CMK (cell line): ENCODE data around the gene CDH23.

Source experiments
- DNase-seq: peaks from one replicate; pipeline ENCODE4 v3.0.0-alpha.2; 2010; ENCODE audit warnings: low read depth

Gene CDH23

GRCh38 chr10:71392791-71393781 lies 3.6 kb upstream of the CDH23 start:
- no peak for DNase-seq

- no peak for DNase-seq
Measured at GRCh38 chr10:71393841-71394475, 2.8 kb upstream of the CDH23 start.

DNA sequence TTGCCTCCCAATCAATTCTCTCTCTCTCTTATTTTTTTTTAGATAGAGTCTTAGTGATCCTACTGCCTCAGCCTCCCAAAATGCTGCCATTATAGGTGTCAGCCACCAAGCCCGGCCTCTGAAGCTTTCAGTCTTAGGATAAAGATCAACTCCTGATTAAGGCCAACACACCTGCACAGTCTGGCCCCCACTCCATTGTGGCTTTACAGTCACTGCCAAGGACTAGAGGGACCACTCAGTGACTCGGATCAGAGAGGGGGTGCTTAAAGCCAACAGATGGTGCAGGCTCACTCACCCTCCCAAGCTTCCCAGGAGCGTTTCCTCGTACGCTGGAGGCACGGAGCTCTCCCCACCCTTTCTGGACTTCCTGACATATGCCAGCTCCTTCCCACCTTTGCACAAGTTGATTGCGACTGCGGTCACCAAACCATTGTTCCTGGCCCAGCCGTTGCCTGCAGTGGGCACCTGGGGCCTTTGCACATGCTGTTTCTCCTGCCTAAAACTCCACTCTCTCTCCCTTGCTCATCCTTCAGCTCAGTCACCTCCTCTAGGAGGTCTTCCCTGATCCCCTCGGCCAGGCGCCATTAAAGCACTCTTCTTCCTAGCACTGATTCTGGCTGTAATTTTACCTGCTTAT lies 1.7 kb upstream of the CDH23 start:
- DNase-seq: no peak

- no peak for DNase-seq
Measured at GRCh38 chr10:71395621-71396020, 1.1 kb upstream of the CDH23 start.

- DNase-seq: no peak
Measured at GRCh38 chr10:71396084-71396710, 523 bp upstream of the CDH23 start.

DNA sequence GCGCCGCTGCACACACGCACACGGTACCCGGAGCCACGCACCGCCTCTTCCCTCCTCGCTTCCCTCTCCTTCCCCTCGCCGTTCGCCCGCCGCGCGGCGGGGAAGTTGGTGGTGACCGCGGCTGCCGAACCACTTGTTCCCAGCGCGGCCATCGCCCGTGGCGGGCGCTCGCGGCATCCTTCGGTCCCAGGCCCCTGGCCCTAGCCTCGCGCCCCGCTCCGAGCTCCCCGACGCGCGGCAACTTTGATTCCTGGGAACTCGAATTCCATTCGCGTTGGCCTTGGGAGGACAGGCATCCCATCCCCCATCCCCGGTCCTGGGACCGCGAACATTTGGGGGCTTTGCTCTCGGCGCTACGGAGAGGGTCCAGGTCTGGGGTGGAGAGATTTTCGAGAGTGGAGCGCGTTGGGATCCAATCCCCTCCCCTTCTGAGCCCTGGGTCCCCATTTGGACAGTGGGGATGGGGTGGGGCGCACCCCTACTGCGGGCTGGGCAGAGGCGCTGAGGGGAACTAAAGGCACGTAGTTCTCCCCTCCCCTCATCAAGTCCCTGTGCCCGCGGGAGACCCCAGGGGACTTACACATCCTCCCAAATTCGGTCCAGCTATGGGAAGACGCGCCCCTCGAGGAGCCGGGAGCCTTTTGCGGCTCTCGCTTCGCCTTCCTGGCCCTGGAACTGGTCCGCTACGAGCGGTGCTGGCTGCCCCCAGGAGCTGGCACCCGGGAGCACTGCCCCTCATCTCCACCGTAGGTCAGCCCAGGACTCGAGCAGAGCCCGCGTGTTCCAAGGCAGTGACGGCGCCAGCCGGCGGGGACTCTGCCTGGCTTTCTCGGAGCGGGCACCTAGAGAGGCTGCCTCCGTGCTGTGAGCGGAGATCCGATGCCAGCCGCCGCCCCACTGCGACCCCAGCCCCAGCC lies 834 bp downstream of the CDH23 start:
- DNase-seq: no peak

- DNase-seq: no peak
Measured at GRCh38 chr10:71398976-71399375, 2.3 kb downstream of the CDH23 start.

DNA sequence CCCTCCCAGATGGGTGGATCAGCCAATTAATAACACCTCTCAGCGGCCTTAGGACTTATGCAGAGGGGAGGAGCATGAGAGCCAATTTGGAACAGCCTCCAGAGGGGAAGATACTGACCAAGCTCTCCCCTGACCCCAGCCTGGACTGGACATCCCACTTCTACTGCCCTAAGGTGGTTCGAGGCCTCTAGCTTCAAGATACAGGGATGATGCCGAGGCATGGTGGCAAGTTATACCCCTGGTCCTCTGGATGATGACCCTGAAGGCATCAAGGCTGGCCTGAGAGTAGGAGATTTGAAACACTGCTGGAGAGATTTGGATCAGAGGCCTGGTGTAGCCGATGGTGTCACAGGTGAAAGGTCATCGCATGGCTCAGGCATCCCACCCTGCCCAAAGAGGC lies 3.2 kb downstream of the CDH23 start:
- no peak for DNase-seq

GRCh38 chr10:71401056-71401455 lies 4.3 kb downstream of the CDH23 start:
- no peak for DNase-seq

DNA sequence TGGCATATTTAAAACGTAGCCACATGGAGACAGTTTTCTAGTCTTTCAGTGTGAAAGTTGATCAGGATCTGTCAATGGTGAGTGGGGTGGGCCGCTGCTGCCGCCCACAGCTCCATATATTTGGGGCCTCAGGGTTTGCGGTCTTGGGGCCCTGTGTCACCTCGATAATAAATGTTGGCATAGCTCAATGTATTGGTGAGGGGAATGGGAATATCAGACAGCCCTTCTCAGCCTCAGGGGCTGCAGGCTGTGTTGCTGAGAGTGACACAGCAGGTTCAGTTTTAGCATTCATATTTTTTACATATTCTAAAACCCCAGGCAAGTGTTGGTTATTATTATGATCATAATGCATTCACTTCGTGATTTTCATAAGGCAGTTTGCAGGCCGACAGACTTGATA lies 5.3 kb downstream of the CDH23 start:
- DNase-seq: no peak

GRCh38 chr10:71404503-71405295 lies 8.0 kb downstream of the CDH23 start:
- no peak for DNase-seq

DNA sequence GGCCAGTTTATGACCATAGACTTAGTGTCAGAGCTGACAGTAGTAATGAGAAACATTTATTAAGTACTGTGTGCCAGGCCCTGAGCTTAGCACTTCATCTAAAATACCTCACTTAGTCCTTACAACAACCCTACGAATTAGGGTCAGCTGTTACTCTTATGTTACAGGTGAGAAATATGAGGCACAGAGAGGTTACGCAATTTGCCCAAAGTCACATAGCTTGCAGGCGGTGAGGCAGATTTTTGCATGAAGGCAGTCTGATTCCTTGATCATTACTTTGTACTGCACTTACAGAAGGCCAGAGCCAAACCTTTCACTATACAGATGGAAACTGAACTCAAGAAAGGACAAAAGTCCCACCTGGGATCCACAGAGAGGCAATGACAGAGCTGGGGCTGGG lies 10.2 kb downstream of the CDH23 start:
- no peak for DNase-seq

GRCh38 chr10:71408436-71409225 lies 11.9 kb downstream of the CDH23 start:
- DNase-seq: no peak

DNA sequence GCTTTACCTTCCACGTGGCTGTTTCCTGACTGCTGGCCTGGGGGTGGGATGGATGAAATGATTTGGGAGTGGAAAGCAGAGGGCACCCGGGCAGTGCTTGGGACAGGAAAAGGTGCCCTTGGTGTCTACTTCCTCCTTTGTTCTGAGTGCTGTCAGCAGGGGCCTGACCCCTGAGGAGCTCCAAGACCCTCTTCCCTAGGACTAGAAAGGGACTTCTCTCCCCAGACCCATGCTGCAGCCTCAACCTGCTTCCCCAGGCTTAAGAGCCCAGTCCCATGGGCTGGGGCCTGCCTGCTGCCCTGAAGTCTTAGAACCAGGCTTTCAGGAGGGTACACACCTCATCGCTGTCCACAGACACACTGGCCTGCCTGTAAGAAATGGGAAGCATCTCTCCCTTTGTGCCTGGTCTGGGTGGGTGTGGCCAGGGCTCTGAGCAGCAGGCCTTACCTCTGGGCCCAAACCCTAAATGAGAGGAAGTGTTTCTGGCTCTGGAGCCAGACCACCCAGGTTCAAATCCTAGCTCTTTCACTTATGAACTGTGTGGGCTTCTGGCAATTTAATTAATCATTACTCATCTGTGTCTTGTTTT lies 12.9 kb downstream of the CDH23 start:
- DNase-seq: no peak

DNA sequence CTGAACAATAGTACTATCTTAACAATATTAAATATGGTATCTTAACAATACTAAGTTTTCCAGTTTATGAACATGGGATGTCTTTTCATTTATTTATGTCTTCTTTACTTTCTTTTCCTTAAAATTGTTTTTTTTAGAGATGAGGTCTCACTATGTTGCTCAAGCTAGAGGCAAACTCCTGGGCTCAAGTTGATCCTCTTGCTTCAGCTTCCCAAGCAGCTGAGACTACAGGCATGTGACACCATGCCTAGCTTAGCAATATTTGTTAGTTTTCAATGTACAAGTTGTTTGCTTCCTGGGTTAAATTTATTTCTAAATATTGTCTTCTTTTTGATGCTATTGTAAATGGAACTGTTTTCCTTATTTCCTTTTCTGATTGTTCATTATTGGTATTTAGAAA lies 16.9 kb downstream of the CDH23 start:
- no peak for DNase-seq

GRCh38 chr10:71414359-71414758 lies 17.6 kb downstream of the CDH23 start:
- no peak for DNase-seq

- no peak for DNase-seq
Measured at GRCh38 chr10:71419002-71419540, 22.4 kb downstream of the CDH23 start.

DNA sequence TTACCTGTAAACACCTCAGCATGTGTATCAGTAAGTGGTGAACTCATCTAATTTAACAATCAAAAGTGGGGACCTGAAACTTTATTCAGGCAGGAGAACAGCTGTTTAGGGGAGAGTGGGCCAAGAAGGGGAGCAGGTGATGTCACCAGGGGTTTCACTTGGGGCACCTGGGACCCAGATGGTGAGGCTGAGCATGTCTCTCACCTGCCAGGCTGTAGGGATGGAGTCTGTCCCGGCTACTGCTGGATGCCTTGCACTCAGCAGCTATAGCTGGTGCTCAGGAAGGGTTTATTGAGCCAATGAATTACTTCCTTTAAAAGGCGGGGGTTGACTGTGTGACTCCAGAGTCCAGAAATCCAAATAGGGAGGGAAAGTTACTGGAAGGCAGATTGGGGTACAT lies 23.0 kb downstream of the CDH23 start:
- no peak for DNase-seq

DNA sequence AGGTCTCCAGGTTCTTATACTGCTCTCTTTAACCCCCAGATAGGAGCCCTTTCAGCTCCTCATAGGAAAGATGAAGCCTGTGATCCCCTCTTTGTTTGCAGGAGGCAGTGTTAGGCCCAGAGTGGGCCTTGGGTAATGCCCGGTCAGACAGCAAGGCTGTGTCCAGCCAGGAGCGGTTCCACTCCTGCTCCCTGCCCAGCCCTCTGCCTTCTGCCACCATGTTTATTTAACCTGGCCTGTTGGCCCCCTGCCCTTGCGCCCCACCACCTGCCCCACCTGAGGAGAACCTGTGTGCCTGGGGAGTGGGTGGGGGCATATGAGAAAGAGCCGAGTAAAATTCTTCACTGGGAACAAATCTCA lies 24.3 kb downstream of the CDH23 start:
- no peak for DNase-seq
